ENCODE measurements around the gene FOSL1. TPM values are rescaled to one million over a fixed set of nuclear protein-coding genes. Genes with fewer than 3 reads are reported as not detected.

Gene FOSL1
- total and polyA plus RNA-seq, 2 experiments from 2014 or later: 14.6 to 17.1 TPM

DNA sequence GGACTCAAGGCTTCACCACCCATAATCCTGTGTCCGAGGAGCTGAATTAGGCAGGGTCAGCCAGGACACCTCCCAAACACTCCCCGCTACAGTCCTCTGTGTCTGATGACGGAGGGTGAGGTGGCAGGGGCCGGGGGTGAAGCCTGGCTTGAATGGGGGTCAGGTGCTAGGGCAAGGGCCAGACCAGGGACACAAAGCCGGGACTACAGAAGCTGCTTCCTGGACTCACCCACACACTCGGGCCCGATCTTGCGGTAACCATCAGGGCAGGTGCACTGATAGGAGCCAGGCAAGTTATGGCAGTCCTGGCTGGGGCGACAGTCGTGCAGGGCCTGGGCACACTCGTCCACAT, 29.9 kb downstream of the FOSL1 start:
- no peak overlapping the region for H3K27ac Mint-ChIP-seq

More for the DNA sequence above, 29.9 kb downstream of the FOSL1 start:
- H3K36me3 ChIP-seq (ENCODE audit: insufficient read depth): no peaks in the 10 kb centered on the region; the same call in 1 of the 2 replicates
- H3K9me2 ChIP-seq (ENCODE audit: insufficient read depth): no peaks in the 10 kb centered on the region
- no peaks in the 10 kb centered on the region for H3K79me2 ChIP-seq (replicated peaks; ENCODE audit: insufficient read depth)
- no peak overlapping the region for H3K4me3 ChIP-seq
- ATAC-seq: no peak
- DNase-seq (ENCODE audit: low spot score): no peak
- H3K4me1 Mint-ChIP-seq: peaks cover 8% of the 10 kb centered on the region
- no peak overlapping the region for H3K4me2 ChIP-seq
- no peak overlapping the region for H3K4me3 Mint-ChIP-seq
- H3K27me3 ChIP-seq (ENCODE audit: insufficient read depth): peaks cover 29% of the 10 kb centered on the region
- H3K36me3 Mint-ChIP-seq (ENCODE audit: low read depth): peaks cover 4% of the 10 kb centered on the region; the same call in 1 of the 3 replicates
- H2AFZ ChIP-seq: no peak overlapping the region
- no peaks in the 10 kb centered on the region; the same call in 1 of the 2 replicates for H4K20me1 ChIP-seq (replicated peaks; ENCODE audit: insufficient read depth)
- peaks cover 40% of the 10 kb centered on the region for H3K27me3 Mint-ChIP-seq (ENCODE audit: insufficient read depth, low read depth, poor library complexity)
- no peaks in the 10 kb centered on the region; the same call in 2 of the 3 replicates for H3K9me3 Mint-ChIP-seq
- peaks cover 9% of the 10 kb centered on the region; the same call in 1 of the 2 replicates for H3F3A ChIP-seq (replicated peaks; ENCODE audit: low read depth)
- TF ChIP-seq EZH2 (IDR thresholded peaks at IDR 0.05; ENCODE audit: low read depth, unreplicated experiment) (no peak), NANOG (IDR thresholded peaks at IDR 0.05; ENCODE audit: borderline replicate concordance) (no peak), STAT1 (IDR thresholded peaks at IDR 0.05; ENCODE audit: unreplicated experiment) (no peak), CREB1 (CRISPR knock-in tag; IDR thresholded peaks at IDR 0.05; ENCODE audit: low read depth) (no peak), ZNF331 (CRISPR knock-in tag; IDR thresholded peaks at IDR 0.05; ENCODE audit: low read depth) (no peak), POLR2AphosphoS5 (IDR thresholded peaks at IDR 0.05; ENCODE audit: low read depth) (no peak), ZNF114 (CRISPR knock-in tag; IDR thresholded peaks at IDR 0.05) (no peak), CTCF (conservative IDR thresholded peaks at IDR 0.05; ENCODE audit: low read depth in 2 of 2) (no peak), EZH2phosphoT487 (IDR thresholded peaks at IDR 0.05; ENCODE audit: unreplicated experiment) (no peak), JUNB (IDR thresholded peaks at IDR 0.05; ENCODE audit: unreplicated experiment) (no peak)
- TF ChIP-seq, protein P1, sequence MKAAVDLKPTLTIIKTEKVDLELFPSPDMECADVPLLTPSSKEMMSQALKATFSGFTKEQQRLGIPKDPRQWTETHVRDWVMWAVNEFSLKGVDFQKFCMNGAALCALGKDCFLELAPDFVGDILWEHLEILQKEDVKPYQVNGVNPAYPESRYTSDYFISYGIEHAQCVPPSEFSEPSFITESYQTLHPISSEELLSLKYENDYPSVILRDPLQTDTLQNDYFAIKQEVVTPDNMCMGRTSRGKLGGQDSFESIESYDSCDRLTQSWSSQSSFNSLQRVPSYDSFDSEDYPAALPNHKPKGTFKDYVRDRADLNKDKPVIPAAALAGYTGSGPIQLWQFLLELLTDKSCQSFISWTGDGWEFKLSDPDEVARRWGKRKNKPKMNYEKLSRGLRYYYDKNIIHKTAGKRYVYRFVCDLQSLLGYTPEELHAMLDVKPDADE (IDR thresholded peaks at IDR 0.05): no peak
- TF ChIP-seq, protein P2, sequence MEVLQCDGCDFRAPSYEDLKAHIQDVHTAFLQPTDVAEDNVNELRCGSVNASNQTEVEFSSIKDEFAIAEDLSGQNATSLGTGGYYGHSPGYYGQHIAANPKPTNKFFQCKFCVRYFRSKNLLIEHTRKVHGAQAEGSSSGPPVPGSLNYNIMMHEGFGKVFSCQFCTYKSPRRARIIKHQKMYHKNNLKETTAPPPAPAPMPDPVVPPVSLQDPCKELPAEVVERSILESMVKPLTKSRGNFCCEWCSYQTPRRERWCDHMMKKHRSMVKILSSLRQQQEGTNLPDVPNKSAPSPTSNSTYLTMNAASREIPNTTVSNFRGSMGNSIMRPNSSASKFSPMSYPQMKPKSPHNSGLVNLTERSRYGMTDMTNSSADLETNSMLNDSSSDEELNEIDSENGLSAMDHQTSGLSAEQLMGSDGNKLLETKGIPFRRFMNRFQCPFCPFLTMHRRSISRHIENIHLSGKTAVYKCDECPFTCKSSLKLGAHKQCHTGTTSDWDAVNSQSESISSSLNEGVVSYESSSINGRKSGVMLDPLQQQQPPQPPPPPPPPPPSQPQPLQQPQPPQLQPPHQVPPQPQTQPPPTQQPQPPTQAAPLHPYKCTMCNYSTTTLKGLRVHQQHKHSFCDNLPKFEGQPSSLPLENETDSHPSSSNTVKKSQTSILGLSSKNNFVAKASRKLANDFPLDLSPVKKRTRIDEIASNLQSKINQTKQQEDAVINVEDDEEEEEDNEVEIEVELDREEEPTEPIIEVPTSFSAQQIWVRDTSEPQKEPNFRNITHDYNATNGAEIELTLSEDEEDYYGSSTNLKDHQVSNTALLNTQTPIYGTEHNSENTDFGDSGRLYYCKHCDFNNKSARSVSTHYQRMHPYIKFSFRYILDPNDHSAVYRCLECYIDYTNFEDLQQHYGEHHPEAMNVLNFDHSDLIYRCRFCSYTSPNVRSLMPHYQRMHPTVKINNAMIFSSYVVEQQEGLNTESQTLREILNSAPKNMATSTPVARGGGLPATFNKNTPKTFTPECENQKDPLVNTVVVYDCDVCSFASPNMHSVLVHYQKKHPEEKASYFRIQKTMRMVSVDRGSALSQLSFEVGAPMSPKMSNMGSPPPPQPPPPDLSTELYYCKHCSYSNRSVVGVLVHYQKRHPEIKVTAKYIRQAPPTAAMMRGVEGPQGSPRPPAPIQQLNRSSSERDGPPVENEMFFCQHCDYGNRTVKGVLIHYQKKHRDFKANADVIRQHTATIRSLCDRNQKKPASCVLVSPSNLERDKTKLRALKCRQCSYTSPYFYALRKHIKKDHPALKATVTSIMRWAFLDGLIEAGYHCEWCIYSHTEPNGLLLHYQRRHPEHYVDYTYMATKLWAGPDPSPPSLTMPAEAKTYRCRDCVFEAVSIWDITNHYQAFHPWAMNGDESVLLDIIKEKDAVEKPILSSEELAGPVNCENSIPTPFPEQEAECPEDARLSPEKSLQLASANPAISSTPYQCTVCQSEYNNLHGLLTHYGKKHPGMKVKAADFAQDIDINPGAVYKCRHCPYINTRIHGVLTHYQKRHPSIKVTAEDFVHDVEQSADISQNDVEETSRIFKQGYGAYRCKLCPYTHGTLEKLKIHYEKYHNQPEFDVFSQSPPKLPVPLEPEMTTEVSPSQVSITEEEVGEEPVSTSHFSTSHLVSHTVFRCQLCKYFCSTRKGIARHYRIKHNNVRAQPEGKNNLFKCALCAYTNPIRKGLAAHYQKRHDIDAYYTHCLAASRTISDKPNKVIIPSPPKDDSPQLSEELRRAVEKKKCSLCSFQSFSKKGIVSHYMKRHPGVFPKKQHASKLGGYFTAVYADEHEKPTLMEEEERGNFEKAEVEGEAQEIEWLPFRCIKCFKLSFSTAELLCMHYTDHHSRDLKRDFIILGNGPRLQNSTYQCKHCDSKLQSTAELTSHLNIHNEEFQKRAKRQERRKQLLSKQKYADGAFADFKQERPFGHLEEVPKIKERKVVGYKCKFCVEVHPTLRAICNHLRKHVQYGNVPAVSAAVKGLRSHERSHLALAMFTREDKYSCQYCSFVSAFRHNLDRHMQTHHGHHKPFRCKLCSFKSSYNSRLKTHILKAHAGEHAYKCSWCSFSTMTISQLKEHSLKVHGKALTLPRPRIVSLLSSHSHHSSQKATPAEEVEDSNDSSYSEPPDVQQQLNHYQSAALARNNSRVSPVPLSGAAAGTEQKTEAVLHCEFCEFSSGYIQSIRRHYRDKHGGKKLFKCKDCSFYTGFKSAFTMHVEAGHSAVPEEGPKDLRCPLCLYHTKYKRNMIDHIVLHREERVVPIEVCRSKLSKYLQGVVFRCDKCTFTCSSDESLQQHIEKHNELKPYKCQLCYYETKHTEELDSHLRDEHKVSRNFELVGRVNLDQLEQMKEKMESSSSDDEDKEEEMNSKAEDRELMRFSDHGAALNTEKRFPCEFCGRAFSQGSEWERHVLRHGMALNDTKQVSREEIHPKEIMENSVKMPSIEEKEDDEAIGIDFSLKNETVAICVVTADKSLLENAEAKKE (CRISPR knock-in tag; IDR thresholded peaks at IDR 0.05): no peak
- TF ChIP-seq, protein P3, sequence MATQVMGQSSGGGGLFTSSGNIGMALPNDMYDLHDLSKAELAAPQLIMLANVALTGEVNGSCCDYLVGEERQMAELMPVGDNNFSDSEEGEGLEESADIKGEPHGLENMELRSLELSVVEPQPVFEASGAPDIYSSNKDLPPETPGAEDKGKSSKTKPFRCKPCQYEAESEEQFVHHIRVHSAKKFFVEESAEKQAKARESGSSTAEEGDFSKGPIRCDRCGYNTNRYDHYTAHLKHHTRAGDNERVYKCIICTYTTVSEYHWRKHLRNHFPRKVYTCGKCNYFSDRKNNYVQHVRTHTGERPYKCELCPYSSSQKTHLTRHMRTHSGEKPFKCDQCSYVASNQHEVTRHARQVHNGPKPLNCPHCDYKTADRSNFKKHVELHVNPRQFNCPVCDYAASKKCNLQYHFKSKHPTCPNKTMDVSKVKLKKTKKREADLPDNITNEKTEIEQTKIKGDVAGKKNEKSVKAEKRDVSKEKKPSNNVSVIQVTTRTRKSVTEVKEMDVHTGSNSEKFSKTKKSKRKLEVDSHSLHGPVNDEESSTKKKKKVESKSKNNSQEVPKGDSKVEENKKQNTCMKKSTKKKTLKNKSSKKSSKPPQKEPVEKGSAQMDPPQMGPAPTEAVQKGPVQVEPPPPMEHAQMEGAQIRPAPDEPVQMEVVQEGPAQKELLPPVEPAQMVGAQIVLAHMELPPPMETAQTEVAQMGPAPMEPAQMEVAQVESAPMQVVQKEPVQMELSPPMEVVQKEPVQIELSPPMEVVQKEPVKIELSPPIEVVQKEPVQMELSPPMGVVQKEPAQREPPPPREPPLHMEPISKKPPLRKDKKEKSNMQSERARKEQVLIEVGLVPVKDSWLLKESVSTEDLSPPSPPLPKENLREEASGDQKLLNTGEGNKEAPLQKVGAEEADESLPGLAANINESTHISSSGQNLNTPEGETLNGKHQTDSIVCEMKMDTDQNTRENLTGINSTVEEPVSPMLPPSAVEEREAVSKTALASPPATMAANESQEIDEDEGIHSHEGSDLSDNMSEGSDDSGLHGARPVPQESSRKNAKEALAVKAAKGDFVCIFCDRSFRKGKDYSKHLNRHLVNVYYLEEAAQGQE (IDR thresholded peaks at IDR 0.05; ENCODE audit: unreplicated experiment): no peak
- no peak overlapping the region for H3K27ac ChIP-seq (ENCODE audit: low read depth)
- no peaks in the 10 kb centered on the region; the same call in 1 of the 2 replicates for H3K4me1 ChIP-seq (ENCODE audit: insufficient read depth)

All from GM23338 (cell line).